Common myeloid progenitor, CD34-positive (primary cell): ENCODE measurements around the gene RETREG1.
"Not testable (repeated sequence)": the region's sequence is repeated elsewhere in the genome, so short reads cannot be mapped to it uniquely, and the experiment has no call there.

Source experiments
- CTCF ChIA-PET: fragments of 350-600 bp; sonication (Branson Sonifier 250); formaldehyde crosslinking; loops from one replicate; lab custom pipeline; 2021; ENCODE audit warnings: antibody characterized with exemption; lab: Charles Lee
- POLR2A ChIA-PET: fragments of 350-600 bp; sonication (Branson Sonifier 250); formaldehyde crosslinking; loops from one replicate; lab custom pipeline; 2021; ENCODE audit warnings: antibody characterized with exemption; lab: Charles Lee
- DNase-seq, 3 donors: peaks; one replicate each; pipeline versions ENCODE4 v3.0.0 to v3.0.0-alpha.2; 2013
- H3K27ac ChIP-seq, 2 experiments: 1 replicate in 1 of 2; 2 replicates in 1 of 2; pipeline ENCODE4 v1.7.0; 2013; ENCODE audit warnings: inconsistent platforms in 2 of 2, low read length in 2 of 2, mild to moderate bottlenecking in 2 of 2, low read depth in 1 of 2, moderate library complexity in 1 of 2; ENCODE audit not compliant: severe bottlenecking in 2 of 2, insufficient read depth in 1 of 2, poor library complexity in 1 of 2
- H3K27me3 ChIP-seq, 5 experiments: replicated peaks in 2 of 5; 1 replicate in 3 of 5; 2 replicates in 2 of 5; pipeline versions ENCODE4 v1.6.1 to v1.7.0; 2013; ENCODE audit warnings: low read length in 4 of 5, mild to moderate bottlenecking in 2 of 5, moderate library complexity in 2 of 5, inconsistent platforms in 1 of 5; ENCODE audit not compliant: insufficient read depth in 5 of 5, control insufficient read depth in 4 of 5
- H3K36me3 ChIP-seq, 4 experiments: 1 replicate in 2 of 4; 2 replicates in 2 of 4; pipeline versions ENCODE4 v1.6.1 to v1.7.0; 2013; ENCODE audit warnings: low read length in 3 of 4, control low read depth in 1 of 4, mild to moderate bottlenecking in 1 of 4; ENCODE audit not compliant: control insufficient read depth in 4 of 4, insufficient read depth in 4 of 4
- H3K4me1 ChIP-seq, 4 experiments: 1 replicate in 3 of 4; 2 replicates in 1 of 4; pipeline versions ENCODE4 v1.6.1 to v1.7.1; 2013; ENCODE audit warnings: low read length in 3 of 4, mild to moderate bottlenecking in 3 of 4, control low read depth in 1 of 4, inconsistent platforms in 1 of 4, moderate library complexity in 1 of 4; ENCODE audit not compliant: control insufficient read depth in 4 of 4, insufficient read depth in 4 of 4; ENCODE audit errors: control extremely low read depth in 1 of 4
- H3K4me3 ChIP-seq, 7 experiments: 1 replicate in 4 of 7; 2 replicates in 3 of 7; pipeline versions ENCODE4 v1.5.1 to v1.7.0; 2013; ENCODE audit warnings: mild to moderate bottlenecking in 7 of 7, low read length in 6 of 7, moderate library complexity in 6 of 7, inconsistent platforms in 2 of 7, low read depth in 2 of 7, control low read depth in 1 of 7; ENCODE audit not compliant: insufficient read depth in 4 of 7, control insufficient read depth in 1 of 7; ENCODE audit errors: extremely low read depth in 1 of 7
- H3K9me3 ChIP-seq, 5 experiments: 1 replicate in 4 of 5; 2 replicates in 1 of 5; pipeline versions ENCODE4 v1.6.1 to v1.7.1; 2013; ENCODE audit warnings: low read length in 4 of 5, mild to moderate bottlenecking in 2 of 5, inconsistent platforms in 1 of 5, low read depth in 1 of 5, moderate library complexity in 1 of 5; ENCODE audit not compliant: control insufficient read depth in 4 of 5, insufficient read depth in 2 of 5; ENCODE audit errors: control extremely low read depth in 1 of 5
- WGBS: methylation state at CpG from one replicate; pipeline ENCODE4 v1.1.5; 2013; ENCODE audit not compliant: insufficient coverage; 5-methylcytosine and 5-hydroxymethylcytosine counted together

The RETREG1 gene

GRCh38 chr5:16450163-16450562 lies 166.6 kb downstream of the RETREG1 start:
- Histone ChIP-seq H3K4me1 (no peaks in the 10 kb centered on the region), H3K36me3 (peaks cover 30 to 70% (median 52%) of the 10 kb centered on the region in 4 experiments), H3K27me3 (no peaks in the 10 kb centered on the region), H3K4me3 (no peak overlapping the region), H3K9me3 (no peaks in the 10 kb centered on the region), H3K27ac (no peak overlapping the region)
- ChIA-PET POLR2A (no interaction called here), CTCF (no interaction called here)
- DNase-seq = no peak
- WGBS = no CpG with 5 or more reads among the region's 2 CpGs

- no peak overlapping the region for H3K4me3 ChIP-seq
- no peaks in the 10 kb centered on the region for H3K4me1 ChIP-seq
- H3K9me3 ChIP-seq = no peaks in the 10 kb centered on the region
- no peaks in the 10 kb centered on the region for H3K27me3 ChIP-seq
- POLR2A ChIA-PET = no interaction called here
- H3K27ac ChIP-seq = no peak overlapping the region
- DNase-seq = no peak
- 98% methylated on average over 4 of the region's 5 CpGs for WGBS
- CTCF ChIA-PET = interaction anchor here (0.6 to 4.1 kb wide), 3 partner anchors 9 to 12 kb away, joined by 3 to 24 read pairs (median 3); no protein-coding TSS in a partner anchor
- peaks cover 19 to 47% (median 32%) of the 10 kb centered on the region in 4 experiments for H3K36me3 ChIP-seq
Observed at GRCh38 chr5:16446993-16447392, 169.8 kb downstream of the RETREG1 start.

GRCh38 chr5:16437977-16438376 lies 178.8 kb downstream of the RETREG1 start:
- H3K27me3 ChIP-seq = peaks cover 0 to 4% (median 2%) of the 10 kb centered on the region in 5 experiments
- H3K27ac ChIP-seq = no peak overlapping the region
- WGBS = 88% methylated on average over 1 of the region's 1 CpG
- H3K36me3 ChIP-seq = no peaks in the 10 kb centered on the region
- CTCF ChIA-PET = interaction anchor here (0.6 to 1.2 kb wide), 2 partner anchors 11 to 18 kb away, joined by 3 read pairs; no protein-coding TSS in a partner anchor
- peak in 1 of 3 donors; percentile 5 for DNase-seq
- H3K4me1 ChIP-seq = no peaks in the 10 kb centered on the region
- H3K4me3 ChIP-seq = no peak overlapping the region
- POLR2A ChIA-PET = no interaction called here
- no peaks in the 10 kb centered on the region for H3K9me3 ChIP-seq

GRCh38 chr5:16436065-16436682 lies 180.6 kb downstream of the RETREG1 start:
- H3K9me3 ChIP-seq, H3K4me1 ChIP-seq, H3K36me3 ChIP-seq, POLR2A ChIA-PET, H3K27ac ChIP-seq, DNase-seq, H3K27me3 ChIP-seq, H3K4me3 ChIP-seq: not testable (repeated sequence)
- CTCF ChIA-PET = interaction anchor here (0.7 kb wide), 1 partner anchor 10 kb away, joined by 3 read pairs; no protein-coding TSS in a partner anchor
- WGBS = 96% methylated on average over 23 of the region's 28 CpGs

- WGBS = 100% methylated on average over 1 of the region's 2 CpGs
- no peaks in the 10 kb centered on the region for H3K36me3 ChIP-seq
- no peaks in the 10 kb centered on the region for H3K9me3 ChIP-seq
- no peak overlapping the region for H3K4me3 ChIP-seq
- H3K27me3 ChIP-seq = peaks cover 2 to 16% (median 2%) of the 10 kb centered on the region in 5 experiments
- ChIA-PET POLR2A (no interaction called here), CTCF (no interaction called here)
- no peak overlapping the region for H3K27ac ChIP-seq
- no peaks in the 10 kb centered on the region for H3K4me1 ChIP-seq
- no peak for DNase-seq
Observed at GRCh38 chr5:16431490-16431889, 185.3 kb downstream of the RETREG1 start.

- H3K9me3 ChIP-seq = no peaks in the 10 kb centered on the region
- H3K27me3 ChIP-seq = peaks cover 2 to 19% (median 2%) of the 10 kb centered on the region in 5 experiments
- no peaks in the 10 kb centered on the region for H3K4me1 ChIP-seq
- ChIA-PET CTCF (no interaction called here), POLR2A (no interaction called here)
- WGBS = 100% methylated on average over 3 of the region's 7 CpGs
- DNase-seq = no peak
- H3K4me3 ChIP-seq = no peak overlapping the region
- no peaks in the 10 kb centered on the region for H3K36me3 ChIP-seq
- no peak overlapping the region for H3K27ac ChIP-seq
Observed at GRCh38 chr5:16430349-16431089, 186.3 kb downstream of the RETREG1 start.

GRCh38 chr5:16428359-16428758 lies 188.4 kb downstream of the RETREG1 start:
- Histone ChIP-seq H3K4me1 (no peaks in the 10 kb centered on the region), H3K27me3 (peaks cover 0 to 16% (median 2%) of the 10 kb centered on the region in 5 experiments), H3K27ac (no peak overlapping the region), H3K9me3 (no peaks in the 10 kb centered on the region), H3K4me3 (no peak overlapping the region), H3K36me3 (no peaks in the 10 kb centered on the region)
- ChIA-PET POLR2A (no interaction called here), CTCF (no interaction called here)
- DNase-seq = no peak
- WGBS = 87% methylated on average over 4 of the region's 4 CpGs
